B cell (primary cell): ENCODE results near the gene CLEC11A.

Source experiments
- EZH2 ChIP-seq: IDR thresholded peaks from 2 replicates; pipeline ENCODE4 v1.6.1; 2012; ENCODE audit warnings: borderline replicate concordance, low read depth, mild to moderate bottlenecking, moderate library complexity, low read length; ENCODE audit not compliant: insufficient read depth, poor library complexity, severe bottlenecking
- TF ChIP-seq, protein P1 (sequence below): fragments of 200-600 bp; IDR thresholded peaks from one replicate; pipeline ENCODE4 v1.8.0; 2022; ENCODE audit warnings: antibody characterized with exemption, mild to moderate bottlenecking

DNA sequence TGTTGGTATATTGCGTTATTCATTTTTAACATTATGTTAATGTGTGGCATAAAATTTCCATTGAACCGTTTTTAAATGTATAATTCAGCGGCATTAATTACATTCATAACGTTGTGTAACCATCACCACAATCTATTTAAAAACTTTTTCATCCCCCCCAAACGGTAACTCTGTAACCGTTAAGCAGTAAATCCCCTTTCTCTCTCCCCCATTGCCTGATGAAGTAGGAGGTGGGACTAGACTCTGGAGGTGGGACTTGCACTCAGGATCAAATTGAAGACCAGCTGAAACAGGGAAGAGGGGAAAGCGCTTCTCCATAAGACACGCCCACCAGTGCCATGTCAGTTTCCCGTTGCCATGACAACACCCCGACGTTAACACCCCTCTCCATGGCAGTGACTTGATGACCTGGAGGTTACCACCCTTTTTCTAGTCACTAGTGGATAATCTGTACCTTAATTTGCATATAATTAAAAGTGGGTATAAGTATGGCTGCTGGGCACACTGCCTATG is 16.8 kb downstream of the CLEC11A start:
- TF ChIP-seq, protein P1, sequence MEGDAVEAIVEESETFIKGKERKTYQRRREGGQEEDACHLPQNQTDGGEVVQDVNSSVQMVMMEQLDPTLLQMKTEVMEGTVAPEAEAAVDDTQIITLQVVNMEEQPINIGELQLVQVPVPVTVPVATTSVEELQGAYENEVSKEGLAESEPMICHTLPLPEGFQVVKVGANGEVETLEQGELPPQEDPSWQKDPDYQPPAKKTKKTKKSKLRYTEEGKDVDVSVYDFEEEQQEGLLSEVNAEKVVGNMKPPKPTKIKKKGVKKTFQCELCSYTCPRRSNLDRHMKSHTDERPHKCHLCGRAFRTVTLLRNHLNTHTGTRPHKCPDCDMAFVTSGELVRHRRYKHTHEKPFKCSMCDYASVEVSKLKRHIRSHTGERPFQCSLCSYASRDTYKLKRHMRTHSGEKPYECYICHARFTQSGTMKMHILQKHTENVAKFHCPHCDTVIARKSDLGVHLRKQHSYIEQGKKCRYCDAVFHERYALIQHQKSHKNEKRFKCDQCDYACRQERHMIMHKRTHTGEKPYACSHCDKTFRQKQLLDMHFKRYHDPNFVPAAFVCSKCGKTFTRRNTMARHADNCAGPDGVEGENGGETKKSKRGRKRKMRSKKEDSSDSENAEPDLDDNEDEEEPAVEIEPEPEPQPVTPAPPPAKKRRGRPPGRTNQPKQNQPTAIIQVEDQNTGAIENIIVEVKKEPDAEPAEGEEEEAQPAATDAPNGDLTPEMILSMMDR, result no peak
- no peak for TF ChIP-seq EZH2
